Astrocyte of the cerebellum (primary cell): Measurements from ENCODE around the gene ENTPD2.
"Not testable (repeated sequence)": the region's sequence is repeated elsewhere in the genome, so short reads cannot be mapped to it uniquely, and the experiment has no call there.

ENCODE experiments used
- DNase-seq: peaks from one replicate; pipeline ENCODE4 v3.0.0-alpha.2; 2011; ENCODE audit warnings: low read depth
- H3K4me3 ChIP-seq: 2 replicates; pipeline ENCODE4 v1.5.1; 2011; ENCODE audit warnings: mild to moderate bottlenecking, low read depth, low read length, moderate library complexity
- in situ Hi-C: cut with HindIII; loops from 2 replicates; pipeline ENCODE4 v1.10.0; 2017; ENCODE audit warnings: low sequenced_read_pairs
- TF ChIP-seq, protein P1 (sequence below): IDR thresholded peaks from 2 replicates; pipeline ENCODE4 v1.5.1; 2012; ENCODE audit warnings: low read length, low read depth, moderate library complexity, mild to moderate bottlenecking; ENCODE audit errors: missing control alignments

The ENTPD2 gene

DNA sequence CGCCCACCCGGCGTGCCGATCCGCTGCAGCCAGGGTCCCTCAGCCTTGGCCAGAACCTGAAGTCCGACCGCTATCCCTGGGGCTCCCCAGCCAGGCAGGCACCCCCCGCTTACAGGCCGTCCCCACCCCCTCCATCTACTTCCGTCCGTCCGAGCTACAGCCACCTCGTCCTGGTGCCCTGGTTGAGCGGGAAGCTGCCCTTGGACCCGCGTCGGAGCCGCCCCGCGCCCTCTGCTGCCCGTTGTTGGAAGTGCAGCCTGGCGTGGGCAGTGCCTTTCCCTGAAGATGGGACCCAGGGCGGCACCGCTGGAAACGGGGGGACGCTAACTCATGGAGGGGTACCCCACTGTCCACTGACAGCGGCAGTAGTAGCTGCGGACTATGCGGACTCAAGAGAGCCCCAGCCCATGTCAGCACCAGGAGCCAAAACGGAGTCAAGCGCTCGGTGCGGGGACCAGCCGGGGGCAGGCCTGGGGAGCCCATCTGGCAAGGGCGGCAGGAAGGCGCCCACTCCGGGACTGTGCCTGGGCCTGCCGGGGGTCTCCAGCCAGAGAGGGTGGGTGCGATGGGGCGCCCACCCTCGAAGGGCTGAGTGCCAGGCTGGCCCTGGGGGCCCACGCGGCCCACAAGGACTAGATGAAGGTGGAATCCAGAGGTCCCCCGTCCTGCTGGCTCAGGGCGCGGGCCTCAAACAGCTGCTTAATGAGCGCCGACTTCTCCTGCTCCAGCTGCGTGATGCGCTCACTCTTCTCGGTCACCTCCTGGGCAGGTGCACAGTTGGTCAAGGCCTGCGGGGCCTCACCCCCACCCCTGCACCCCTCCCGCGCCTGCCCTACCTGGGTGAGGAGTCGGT is 10.4 kb upstream of the ENTPD2 start:
- in situ Hi-C loops, result no loop called here
- H3K4me3 ChIP-seq, result no peak overlapping the region
- DNase-seq, result no peak
- TF ChIP-seq, protein P1, sequence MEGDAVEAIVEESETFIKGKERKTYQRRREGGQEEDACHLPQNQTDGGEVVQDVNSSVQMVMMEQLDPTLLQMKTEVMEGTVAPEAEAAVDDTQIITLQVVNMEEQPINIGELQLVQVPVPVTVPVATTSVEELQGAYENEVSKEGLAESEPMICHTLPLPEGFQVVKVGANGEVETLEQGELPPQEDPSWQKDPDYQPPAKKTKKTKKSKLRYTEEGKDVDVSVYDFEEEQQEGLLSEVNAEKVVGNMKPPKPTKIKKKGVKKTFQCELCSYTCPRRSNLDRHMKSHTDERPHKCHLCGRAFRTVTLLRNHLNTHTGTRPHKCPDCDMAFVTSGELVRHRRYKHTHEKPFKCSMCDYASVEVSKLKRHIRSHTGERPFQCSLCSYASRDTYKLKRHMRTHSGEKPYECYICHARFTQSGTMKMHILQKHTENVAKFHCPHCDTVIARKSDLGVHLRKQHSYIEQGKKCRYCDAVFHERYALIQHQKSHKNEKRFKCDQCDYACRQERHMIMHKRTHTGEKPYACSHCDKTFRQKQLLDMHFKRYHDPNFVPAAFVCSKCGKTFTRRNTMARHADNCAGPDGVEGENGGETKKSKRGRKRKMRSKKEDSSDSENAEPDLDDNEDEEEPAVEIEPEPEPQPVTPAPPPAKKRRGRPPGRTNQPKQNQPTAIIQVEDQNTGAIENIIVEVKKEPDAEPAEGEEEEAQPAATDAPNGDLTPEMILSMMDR, result peak; percentile 94

DNA sequence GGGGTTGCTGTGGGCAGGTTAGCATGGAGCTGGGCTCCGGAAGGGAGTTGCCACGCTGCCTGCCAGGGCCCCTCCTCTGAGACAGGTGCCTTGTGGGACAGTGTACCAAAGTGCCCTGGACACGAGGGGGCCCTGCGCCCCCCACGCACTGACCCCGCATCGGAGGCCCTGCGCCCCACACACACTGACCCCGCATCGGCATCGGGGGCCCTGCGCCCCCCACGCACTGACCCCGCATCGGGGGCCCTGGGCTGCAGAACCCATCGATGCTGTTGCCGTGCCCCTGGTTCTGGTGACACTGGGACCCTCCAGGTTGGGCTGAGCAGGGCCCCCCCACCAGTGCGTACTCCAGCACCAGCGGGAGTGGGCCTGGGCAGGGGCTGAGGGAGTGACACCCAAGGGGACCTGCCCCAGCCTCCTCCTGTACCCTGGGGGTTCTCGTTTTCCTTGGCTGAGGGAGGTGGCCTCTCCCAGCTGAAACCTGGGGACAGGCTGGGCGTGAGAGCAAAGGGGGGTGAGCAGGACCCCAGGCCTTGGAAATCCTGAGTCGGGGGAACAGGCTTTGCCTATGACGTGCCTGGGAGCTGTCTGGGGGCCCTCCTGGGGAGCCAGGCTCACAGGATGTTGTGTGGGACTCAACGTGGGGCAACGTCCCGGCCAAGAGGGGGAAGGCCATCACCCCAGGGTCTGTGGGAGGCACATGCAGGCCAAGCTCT is 9.6 kb upstream of the ENTPD2 start:
- in situ Hi-C loops, result no loop called here
- TF ChIP-seq, protein P1, result no peak
- no peak overlapping the region for H3K4me3 ChIP-seq
- no peak for DNase-seq

DNA sequence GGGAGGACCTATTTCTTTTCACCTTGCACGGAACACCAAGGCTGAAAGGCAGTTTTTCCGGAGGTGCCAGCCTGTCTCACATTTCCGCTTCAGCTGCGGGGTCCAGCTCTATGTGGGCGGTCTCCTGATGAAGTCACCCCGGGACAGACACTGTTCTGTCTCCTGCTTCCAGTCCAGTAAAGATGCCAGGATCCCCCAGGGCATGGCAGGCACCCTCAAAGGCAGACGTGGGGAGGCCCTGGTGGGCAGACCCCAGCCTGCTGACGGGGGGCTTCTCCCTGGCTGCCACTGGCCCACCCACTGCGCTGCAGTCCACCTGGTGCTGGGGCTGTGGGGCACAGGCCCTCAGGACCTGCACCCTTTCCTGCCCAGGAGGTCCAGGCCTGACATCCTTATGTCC is 8.9 kb upstream of the ENTPD2 start:
- DNase-seq, in situ Hi-C loops, H3K4me3 ChIP-seq: not testable (repeated sequence)

DNA sequence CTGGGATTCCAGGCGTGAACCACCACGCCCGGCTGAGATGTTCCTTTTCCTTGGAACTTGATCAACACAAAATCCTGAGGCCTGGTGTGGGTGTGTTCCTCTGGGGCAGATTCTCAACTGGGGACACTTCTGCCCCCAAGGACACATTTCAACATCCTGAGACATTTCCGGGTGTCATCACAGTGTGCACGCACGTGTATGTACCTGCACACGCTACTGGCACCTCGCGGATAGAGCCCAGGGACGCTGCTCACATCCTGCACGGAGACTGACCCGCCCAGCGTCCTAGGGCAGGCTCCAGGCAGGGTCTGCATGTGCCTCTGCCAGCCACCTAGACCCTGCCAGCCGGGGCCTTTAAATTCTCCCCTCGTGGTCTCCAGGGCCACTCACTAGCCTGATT is 8.5 kb upstream of the ENTPD2 start:
- DNase-seq, result no peak
- TF ChIP-seq, protein P1, result no peak
- in situ Hi-C loops, result no loop called here
- H3K4me3 ChIP-seq, result no peak overlapping the region

DNA sequence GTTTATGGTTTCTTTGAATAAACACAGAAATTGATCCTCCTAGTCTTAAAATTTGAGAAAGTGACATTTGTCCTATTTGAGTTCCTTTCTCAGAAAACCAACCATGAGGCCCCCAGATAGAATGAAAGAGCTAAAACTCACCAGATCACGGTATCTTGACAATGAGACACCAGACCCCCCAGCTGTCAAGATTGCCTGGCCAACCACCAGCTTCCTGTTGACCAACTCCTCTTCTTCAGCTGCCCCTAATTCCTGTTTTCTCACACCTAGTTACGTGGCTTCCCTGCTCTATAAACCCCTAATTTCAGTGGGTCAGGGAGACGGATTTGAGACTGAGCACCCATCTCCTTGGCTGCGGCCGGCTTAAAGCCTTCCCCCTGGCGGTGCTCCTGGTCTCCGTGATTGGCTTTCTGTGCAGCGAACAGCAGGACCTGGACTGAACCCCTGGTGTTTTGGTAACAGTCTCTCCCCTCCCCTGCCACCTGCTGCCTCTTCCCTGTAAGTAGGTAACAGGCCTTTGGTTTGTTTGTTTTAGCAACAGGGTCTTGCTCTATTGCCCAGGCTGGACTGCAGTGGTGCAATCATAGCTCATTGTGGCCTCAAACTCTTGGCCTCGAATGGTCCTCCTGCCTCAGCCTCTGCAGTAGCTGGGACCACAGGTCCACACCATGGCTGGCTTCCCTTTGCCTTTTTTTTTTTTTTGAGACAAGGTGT is 4.8 kb upstream of the ENTPD2 start:
- no peak for DNase-seq
- TF ChIP-seq, protein P1, result no peak
- in situ Hi-C loops, result no loop called here
- no peak overlapping the region for H3K4me3 ChIP-seq

DNA sequence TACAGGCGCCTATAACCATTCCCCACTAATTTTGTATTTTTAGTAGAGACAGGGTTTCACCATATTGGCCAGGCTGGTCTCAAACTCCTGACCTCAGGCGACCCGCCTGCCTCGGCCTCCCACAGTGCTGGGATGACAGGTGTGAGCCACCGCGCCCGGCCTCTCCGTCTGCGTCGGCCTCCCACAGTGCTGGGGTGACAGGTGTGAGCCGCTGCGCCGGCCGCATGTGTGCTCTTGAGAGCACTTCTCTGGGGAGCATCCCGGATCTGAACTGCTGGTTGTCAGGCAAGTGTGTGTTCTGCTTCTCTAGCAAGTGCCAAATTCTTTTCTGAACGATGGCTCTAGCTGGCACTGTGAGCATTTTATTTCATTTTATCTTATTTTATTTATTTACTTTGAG is 3.7 kb upstream of the ENTPD2 start:
- no peak overlapping the region for H3K4me3 ChIP-seq
- TF ChIP-seq, protein P1, result no peak
- no peak for DNase-seq
- in situ Hi-C loops, result no loop called here
